WTC11 (cell line): ENCODE results near the gene NPTN. TPM values are rescaled to one million over a fixed set of nuclear protein-coding genes. Genes with fewer than 3 reads are reported as not detected.

Experiments used
- ATAC-seq: fragments of 200-7000 bp; cut with Tn5 transposase; 2 replicates; pipeline ENCODE4 v1.10.0; 2021; ENCODE audit warnings: mild to moderate bottlenecking, moderate library complexity
- CTCF ChIA-PET: fragments of 300-600 bp; sonication (Branson Sonifier 250); formaldehyde crosslinking; loops from one replicate; lab custom pipeline; 2021; ENCODE audit warnings: antibody characterized with exemption; lab: Charles Lee
- POLR2A ChIA-PET: fragments of 350-600 bp; sonication (Branson Sonifier 250); formaldehyde crosslinking; loops from one replicate; lab custom pipeline; 2021; ENCODE audit warnings: antibody characterized with exemption; lab: Charles Lee
- DNase-seq: peaks from one replicate; pipeline ENCODE4 v3.0.0; 2021; ENCODE audit warnings: low spot score
- H3K27ac Mint-ChIP-seq: 2 replicates; pipeline ENCODE4 v1.8.0; 2021; ENCODE audit warnings: mixed read lengths
- H3K27me3 Mint-ChIP-seq: 2 replicates; pipeline ENCODE4 v1.8.0; 2021; ENCODE audit warnings: low read depth, mild to moderate bottlenecking, moderate library complexity, mixed read lengths
- H3K36me3 Mint-ChIP-seq: 2 replicates; pipeline ENCODE4 v1.8.0; 2021; ENCODE audit warnings: mixed read lengths
- H3K4me1 Mint-ChIP-seq: 2 replicates; pipeline ENCODE4 v1.8.0; 2022; ENCODE audit warnings: mixed read lengths
- H3K4me3 Mint-ChIP-seq: 2 replicates; pipeline ENCODE4 v1.8.0; 2021; ENCODE audit warnings: mild to moderate bottlenecking, moderate library complexity, mixed read lengths
- H3K9me3 Mint-ChIP-seq: 2 replicates; pipeline ENCODE4 v1.8.0; 2021; ENCODE audit warnings: mixed read lengths
- EMX1 ChIP-seq: fragments of 250-450 bp; sonication (Bioruptor Pico); IDR thresholded peaks from 2 replicates; pipeline ENCODE4 v1.8.0; 2021; ENCODE audit warnings: mild to moderate bottlenecking
- FOXP1 ChIP-seq: sonication (generic); formaldehyde crosslinking; IDR thresholded peaks from 2 replicates; pipeline ENCODE4 v1.8.0; 2022; ENCODE audit warnings: missing genetic modification reagents, mild to moderate bottlenecking, moderate library complexity, borderline replicate concordance
- GABPB1 ChIP-seq: sonication (generic); formaldehyde crosslinking; IDR thresholded peaks from 2 replicates; pipeline ENCODE4 v1.8.1; 2023; ENCODE audit warnings: mild to moderate bottlenecking, missing genetic modification reagents
- GRHL2 ChIP-seq: fragments of 250-450 bp; sonication (Bioruptor Pico); IDR thresholded peaks from 2 replicates; pipeline ENCODE4 v1.8.0; 2022; ENCODE audit warnings: mild to moderate bottlenecking, moderate library complexity; ENCODE audit not compliant: insufficient replicate concordance, severe bottlenecking
- IRF2 ChIP-seq: sonication (generic); formaldehyde crosslinking; IDR thresholded peaks from 2 replicates; pipeline ENCODE4 v1.8.0; 2022; ENCODE audit warnings: low read depth, missing genetic modification reagents, borderline replicate concordance
- MYBL2 ChIP-seq: sonication (generic); formaldehyde crosslinking; IDR thresholded peaks from 2 replicates; pipeline ENCODE4 v1.8.1; 2023; ENCODE audit warnings: mild to moderate bottlenecking, moderate library complexity, missing genetic modification reagents
- PRRX2 ChIP-seq: fragments of 250-450 bp; sonication (Bioruptor Pico); IDR thresholded peaks from 2 replicates; pipeline ENCODE4 v1.8.0; 2021; ENCODE audit warnings: mild to moderate bottlenecking
- TCF7 ChIP-seq: sonication (generic); formaldehyde crosslinking; IDR thresholded peaks from 2 replicates; pipeline ENCODE4 v1.8.0; 2022; ENCODE audit warnings: mild to moderate bottlenecking, low read depth, missing genetic modification reagents, moderate library complexity
- TEAD4 ChIP-seq: sonication (generic); formaldehyde crosslinking; IDR thresholded peaks from 2 replicates; pipeline ENCODE4 v1.8.0; 2022; ENCODE audit warnings: mild to moderate bottlenecking, missing genetic modification reagents
- ZNF219 ChIP-seq: sonication (generic); formaldehyde crosslinking; IDR thresholded peaks from 2 replicates; pipeline ENCODE4 v1.8.0; 2023; ENCODE audit warnings: missing genetic modification reagents, mild to moderate bottlenecking, borderline replicate concordance
- ZNF232 ChIP-seq: sonication (generic); formaldehyde crosslinking; IDR thresholded peaks from 2 replicates; pipeline ENCODE4 v1.8.0; 2022; ENCODE audit warnings: mild to moderate bottlenecking, missing genetic modification reagents
- ZNF396 ChIP-seq: fragments of 250-450 bp; sonication (Bioruptor Pico); IDR thresholded peaks from 2 replicates; pipeline ENCODE4 v1.8.0; 2021; ENCODE audit warnings: mild to moderate bottlenecking, moderate library complexity, borderline replicate concordance
- ZNF416 ChIP-seq: fragments of 250-450 bp; sonication (Bioruptor Pico); IDR thresholded peaks from 2 replicates; pipeline ENCODE4 v1.9.0; 2021; ENCODE audit warnings: mild to moderate bottlenecking, inconsistent platforms
- total RNA-seq: library from RNA; stranded (reverse); gene quantifications from 3 replicates; pipeline ENCODE4 v1.2.3, GENCODE V29; 2021
- TF ChIP-seq, protein P1 (sequence below): sonication (generic); formaldehyde crosslinking; IDR thresholded peaks from 2 replicates; pipeline ENCODE4 v1.8.1; 2022; ENCODE audit warnings: low read depth, mild to moderate bottlenecking, moderate library complexity, missing genetic modification reagents, borderline replicate concordance
- TF ChIP-seq, protein P2 (sequence below): sonication (generic); formaldehyde crosslinking; IDR thresholded peaks from 2 replicates; pipeline ENCODE4 v1.8.1; 2023; ENCODE audit warnings: mild to moderate bottlenecking, moderate library complexity, missing genetic modification reagents
- TF ChIP-seq, protein P3 (sequence below): sonication (generic); formaldehyde crosslinking; IDR thresholded peaks from 2 replicates; pipeline ENCODE4 v1.8.1; 2023; ENCODE audit warnings: mild to moderate bottlenecking, missing genetic modification reagents, moderate library complexity
- TF ChIP-seq, protein P4 (sequence below): sonication (generic); formaldehyde crosslinking; IDR thresholded peaks from 2 replicates; pipeline ENCODE4 v1.8.1; 2022; ENCODE audit warnings: mild to moderate bottlenecking, moderate library complexity, missing genetic modification reagents
- TF ChIP-seq, protein P5 (sequence below): sonication (generic); formaldehyde crosslinking; IDR thresholded peaks from 2 replicates; pipeline ENCODE4 v1.8.1; 2022; ENCODE audit warnings: low read depth, missing genetic modification reagents, borderline replicate concordance
- TF ChIP-seq, protein P6 (sequence below): sonication (generic); formaldehyde crosslinking; conservative IDR thresholded peaks from 2 replicates; pipeline ENCODE4 v1.8.1; 2023; ENCODE audit warnings: mild to moderate bottlenecking, low read depth, missing genetic modification reagents, moderate library complexity
- TF ChIP-seq, protein P7 (sequence below): sonication (generic); formaldehyde crosslinking; IDR thresholded peaks from 2 replicates; pipeline ENCODE4 v1.8.1; 2022; ENCODE audit warnings: missing genetic modification reagents, borderline replicate concordance

NPTN gene
- total RNA-seq, 1 experiment from 2014 or later = 116 TPM

DNA sequence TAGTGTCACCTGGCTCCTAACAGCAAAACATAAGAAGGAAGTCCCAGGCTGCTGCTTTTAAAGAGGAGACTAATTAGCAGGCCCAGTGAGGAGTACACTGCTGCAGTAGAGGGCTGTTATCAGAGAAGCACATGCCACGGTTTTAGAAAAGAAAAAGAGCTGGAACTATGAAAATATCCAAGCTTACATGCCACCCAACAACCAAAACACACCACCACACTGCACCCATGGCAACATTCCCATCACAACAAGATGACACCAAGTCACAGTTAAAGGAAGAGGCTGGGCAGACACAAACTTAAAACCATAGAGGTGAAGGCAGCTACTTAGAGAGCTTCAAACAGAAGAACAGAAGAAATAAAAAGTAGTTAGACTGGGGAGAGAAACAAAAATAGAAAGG lies 37.0 kb downstream of the NPTN start:
- H3K4me3 Mint-ChIP-seq = no peak overlapping the region
- no peak for DNase-seq
- TF ChIP-seq TEAD4 (CRISPR knock-in tag) (no peak), IRF2 (CRISPR knock-in tag) (no peak), GABPB1 (CRISPR knock-in tag) (no peak), EMX1 (CRISPR knock-in tag) (no peak), GRHL2 (CRISPR knock-in tag) (no peak), PRRX2 (no peak), ZNF219 (CRISPR knock-in tag) (no peak), ZNF416 (CRISPR knock-in tag) (no peak), MYBL2 (CRISPR knock-in tag) (no peak), ZNF396 (CRISPR knock-in tag) (no peak)
- TF ChIP-seq, protein P1, sequence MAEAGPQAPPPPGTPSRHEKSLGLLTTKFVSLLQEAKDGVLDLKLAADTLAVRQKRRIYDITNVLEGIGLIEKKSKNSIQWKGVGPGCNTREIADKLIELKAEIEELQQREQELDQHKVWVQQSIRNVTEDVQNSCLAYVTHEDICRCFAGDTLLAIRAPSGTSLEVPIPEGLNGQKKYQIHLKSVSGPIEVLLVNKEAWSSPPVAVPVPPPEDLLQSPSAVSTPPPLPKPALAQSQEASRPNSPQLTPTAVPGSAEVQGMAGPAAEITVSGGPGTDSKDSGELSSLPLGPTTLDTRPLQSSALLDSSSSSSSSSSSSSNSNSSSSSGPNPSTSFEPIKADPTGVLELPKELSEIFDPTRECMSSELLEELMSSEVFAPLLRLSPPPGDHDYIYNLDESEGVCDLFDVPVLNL = no peak
- TF ChIP-seq, protein P2, sequence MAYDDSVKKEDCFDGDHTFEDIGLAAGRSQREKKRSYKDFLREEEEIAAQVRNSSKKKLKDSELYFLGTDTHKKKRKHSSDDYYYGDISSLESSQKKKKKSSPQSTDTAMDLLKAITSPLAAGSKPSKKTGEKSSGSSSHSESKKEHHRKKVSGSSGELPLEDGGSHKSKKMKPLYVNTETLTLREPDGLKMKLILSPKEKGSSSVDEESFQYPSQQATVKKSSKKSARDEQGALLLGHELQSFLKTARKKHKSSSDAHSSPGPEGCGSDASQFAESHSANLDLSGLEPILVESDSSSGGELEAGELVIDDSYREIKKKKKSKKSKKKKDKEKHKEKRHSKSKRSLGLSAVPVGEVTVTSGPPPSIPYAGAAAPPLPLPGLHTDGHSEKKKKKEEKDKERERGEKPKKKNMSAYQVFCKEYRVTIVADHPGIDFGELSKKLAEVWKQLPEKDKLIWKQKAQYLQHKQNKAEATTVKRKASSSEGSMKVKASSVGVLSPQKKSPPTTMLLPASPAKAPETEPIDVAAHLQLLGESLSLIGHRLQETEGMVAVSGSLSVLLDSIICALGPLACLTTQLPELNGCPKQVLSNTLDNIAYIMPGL = no peak
- TF ChIP-seq, protein P3, sequence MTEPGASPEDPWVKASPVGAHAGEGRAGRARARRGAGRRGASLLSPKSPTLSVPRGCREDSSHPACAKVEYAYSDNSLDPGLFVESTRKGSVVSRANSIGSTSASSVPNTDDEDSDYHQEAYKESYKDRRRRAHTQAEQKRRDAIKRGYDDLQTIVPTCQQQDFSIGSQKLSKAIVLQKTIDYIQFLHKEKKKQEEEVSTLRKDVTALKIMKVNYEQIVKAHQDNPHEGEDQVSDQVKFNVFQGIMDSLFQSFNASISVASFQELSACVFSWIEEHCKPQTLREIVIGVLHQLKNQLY (CRISPR knock-in tag) = no peak
- TF ChIP-seq, protein P4, sequence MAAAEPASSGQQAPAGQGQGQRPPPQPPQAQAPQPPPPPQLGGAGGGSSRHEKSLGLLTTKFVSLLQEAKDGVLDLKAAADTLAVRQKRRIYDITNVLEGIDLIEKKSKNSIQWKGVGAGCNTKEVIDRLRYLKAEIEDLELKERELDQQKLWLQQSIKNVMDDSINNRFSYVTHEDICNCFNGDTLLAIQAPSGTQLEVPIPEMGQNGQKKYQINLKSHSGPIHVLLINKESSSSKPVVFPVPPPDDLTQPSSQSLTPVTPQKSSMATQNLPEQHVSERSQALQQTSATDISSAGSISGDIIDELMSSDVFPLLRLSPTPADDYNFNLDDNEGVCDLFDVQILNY (CRISPR knock-in tag) = no peak
- ChIA-PET POLR2A (no interaction called here), CTCF (interaction anchor here (1.4 to 3.0 kb wide), 3 partner anchors 40 to 108 kb away, joined by 5 to 25 read pairs (median 13); no protein-coding TSS in a partner anchor)
- H3K27me3 Mint-ChIP-seq = no peaks in the 10 kb centered on the region
- ATAC-seq = no peak
- H3K27ac Mint-ChIP-seq = peak overlapping the region; percentile 11
- H3K36me3 Mint-ChIP-seq = peaks cover 8% of the 10 kb centered on the region
- H3K4me1 Mint-ChIP-seq = peaks cover 64% of the 10 kb centered on the region
- no peaks in the 10 kb centered on the region for H3K9me3 Mint-ChIP-seq

DNA sequence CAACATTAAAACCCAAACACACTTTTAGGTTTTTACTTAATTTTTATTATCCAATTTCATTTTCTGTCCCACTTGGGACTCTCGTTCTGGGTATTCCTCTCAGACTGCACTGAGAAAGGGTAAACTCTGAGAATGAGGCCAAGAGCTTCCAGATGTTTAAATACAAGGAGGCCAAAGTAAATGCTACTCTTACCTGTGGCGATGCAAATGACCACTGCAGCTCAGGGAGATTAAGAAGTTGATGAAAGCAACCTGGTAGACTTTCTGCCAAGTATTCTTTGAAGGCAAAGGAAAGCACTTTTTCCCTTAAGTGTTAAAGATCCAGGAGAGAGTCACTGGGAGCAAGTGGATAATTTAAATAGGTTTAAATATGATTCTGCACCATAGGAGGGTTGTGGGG lies 39.1 kb downstream of the NPTN start:
- ChIA-PET POLR2A (no interaction called here), CTCF (no interaction called here)
- Mint-ChIP-seq H3K4me1 (peaks cover 56% of the 10 kb centered on the region), H3K36me3 (peaks cover 17% of the 10 kb centered on the region), H3K9me3 (no peaks in the 10 kb centered on the region), H3K27me3 (no peaks in the 10 kb centered on the region), H3K4me3 (no peak overlapping the region), H3K27ac (no peak overlapping the region)
- TF ChIP-seq, protein P5, sequence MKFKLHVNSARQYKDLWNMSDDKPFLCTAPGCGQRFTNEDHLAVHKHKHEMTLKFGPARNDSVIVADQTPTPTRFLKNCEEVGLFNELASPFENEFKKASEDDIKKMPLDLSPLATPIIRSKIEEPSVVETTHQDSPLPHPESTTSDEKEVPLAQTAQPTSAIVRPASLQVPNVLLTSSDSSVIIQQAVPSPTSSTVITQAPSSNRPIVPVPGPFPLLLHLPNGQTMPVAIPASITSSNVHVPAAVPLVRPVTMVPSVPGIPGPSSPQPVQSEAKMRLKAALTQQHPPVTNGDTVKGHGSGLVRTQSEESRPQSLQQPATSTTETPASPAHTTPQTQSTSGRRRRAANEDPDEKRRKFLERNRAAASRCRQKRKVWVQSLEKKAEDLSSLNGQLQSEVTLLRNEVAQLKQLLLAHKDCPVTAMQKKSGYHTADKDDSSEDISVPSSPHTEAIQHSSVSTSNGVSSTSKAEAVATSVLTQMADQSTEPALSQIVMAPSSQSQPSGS (CRISPR knock-in tag) = no peak
- ATAC-seq = no peak
- DNase-seq = no peak

DNA sequence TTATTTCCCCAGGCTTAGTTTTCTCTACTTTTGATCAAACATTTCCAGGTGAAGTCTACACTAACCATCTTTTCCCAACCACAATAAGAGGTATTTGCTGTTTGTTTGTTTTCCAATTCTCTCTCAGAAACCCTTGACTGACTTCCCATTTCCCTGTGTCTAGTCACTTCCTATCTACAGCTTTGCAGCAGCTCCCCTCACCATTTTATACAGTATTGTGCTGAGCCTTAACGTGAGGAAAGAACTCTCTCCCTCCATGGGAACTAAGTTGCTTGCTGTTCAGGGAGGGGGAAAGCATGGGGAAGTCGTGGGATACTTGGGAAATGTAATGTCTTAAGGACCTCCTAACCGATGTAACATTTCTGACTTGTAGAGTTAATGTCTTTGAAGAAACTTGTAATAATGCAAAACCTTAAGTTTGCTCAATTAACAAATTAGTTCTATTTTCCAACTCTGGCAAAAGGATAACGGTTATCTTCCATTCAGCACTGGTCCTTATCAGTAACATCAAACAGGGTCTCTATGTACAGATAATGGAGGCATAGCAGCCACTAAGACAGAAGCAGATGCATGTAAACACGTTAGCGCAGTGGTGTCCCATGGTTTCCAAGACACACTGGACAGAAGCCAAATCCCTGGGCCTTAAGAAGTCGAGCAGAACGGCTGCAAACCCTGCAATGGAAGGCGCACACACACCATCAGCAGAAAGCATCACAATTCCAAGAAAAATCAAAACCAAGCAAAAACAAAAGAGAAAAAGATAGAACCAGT lies 39.7 kb downstream of the NPTN start:
- DNase-seq (no peak), ATAC-seq (no peak)
- ChIA-PET CTCF (interaction anchor here (1.0 kb wide), 1 partner anchor 43 kb away, joined by 10 read pairs; no protein-coding TSS in a partner anchor), POLR2A (no interaction called here)
- Mint-ChIP-seq H3K9me3 (no peaks in the 10 kb centered on the region), H3K27me3 (no peaks in the 10 kb centered on the region), H3K27ac (peak overlapping the region; percentile 32; the same call in 1 of the 2 replicates), H3K4me3 (no peak overlapping the region), H3K4me1 (peaks cover 50% of the 10 kb centered on the region), H3K36me3 (peaks cover 23% of the 10 kb centered on the region)
- TF ChIP-seq TCF7 (CRISPR knock-in tag) = no peak
- TF ChIP-seq, protein P6, sequence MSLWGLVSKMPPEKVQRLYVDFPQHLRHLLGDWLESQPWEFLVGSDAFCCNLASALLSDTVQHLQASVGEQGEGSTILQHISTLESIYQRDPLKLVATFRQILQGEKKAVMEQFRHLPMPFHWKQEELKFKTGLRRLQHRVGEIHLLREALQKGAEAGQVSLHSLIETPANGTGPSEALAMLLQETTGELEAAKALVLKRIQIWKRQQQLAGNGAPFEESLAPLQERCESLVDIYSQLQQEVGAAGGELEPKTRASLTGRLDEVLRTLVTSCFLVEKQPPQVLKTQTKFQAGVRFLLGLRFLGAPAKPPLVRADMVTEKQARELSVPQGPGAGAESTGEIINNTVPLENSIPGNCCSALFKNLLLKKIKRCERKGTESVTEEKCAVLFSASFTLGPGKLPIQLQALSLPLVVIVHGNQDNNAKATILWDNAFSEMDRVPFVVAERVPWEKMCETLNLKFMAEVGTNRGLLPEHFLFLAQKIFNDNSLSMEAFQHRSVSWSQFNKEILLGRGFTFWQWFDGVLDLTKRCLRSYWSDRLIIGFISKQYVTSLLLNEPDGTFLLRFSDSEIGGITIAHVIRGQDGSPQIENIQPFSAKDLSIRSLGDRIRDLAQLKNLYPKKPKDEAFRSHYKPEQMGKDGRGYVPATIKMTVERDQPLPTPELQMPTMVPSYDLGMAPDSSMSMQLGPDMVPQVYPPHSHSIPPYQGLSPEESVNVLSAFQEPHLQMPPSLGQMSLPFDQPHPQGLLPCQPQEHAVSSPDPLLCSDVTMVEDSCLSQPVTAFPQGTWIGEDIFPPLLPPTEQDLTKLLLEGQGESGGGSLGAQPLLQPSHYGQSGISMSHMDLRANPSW (CRISPR knock-in tag) = no peak
- no peak for TF ChIP-seq ZNF232 (CRISPR knock-in tag)
- TF ChIP-seq FOXP1 = no peak
- TF ChIP-seq, protein P7, sequence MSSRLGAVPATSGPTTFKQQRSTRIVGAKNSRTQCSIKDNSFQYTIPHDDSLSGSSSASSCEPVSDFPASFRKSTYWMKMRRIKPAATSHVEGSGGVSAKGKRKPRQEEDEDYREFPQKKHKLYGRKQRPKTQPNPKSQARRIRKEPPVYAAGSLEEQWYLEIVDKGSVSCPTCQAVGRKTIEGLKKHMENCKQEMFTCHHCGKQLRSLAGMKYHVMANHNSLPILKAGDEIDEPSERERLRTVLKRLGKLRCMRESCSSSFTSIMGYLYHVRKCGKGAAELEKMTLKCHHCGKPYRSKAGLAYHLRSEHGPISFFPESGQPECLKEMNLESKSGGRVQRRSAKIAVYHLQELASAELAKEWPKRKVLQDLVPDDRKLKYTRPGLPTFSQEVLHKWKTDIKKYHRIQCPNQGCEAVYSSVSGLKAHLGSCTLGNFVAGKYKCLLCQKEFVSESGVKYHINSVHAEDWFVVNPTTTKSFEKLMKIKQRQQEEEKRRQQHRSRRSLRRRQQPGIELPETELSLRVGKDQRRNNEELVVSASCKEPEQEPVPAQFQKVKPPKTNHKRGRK = no peak
